ENCODE results near the gene TMPRSS11E.

The TMPRSS11E gene

GRCh38 chr4:68416591-68416990 is 30.7 kb upstream of the TMPRSS11E start:
- Histone ChIP-seq H3K27ac (ENCODE audit: low read depth, low read length) (no peak overlapping the region), H3K27me3 (ENCODE audit: control insufficient read depth in 1 of 2, insufficient read depth in 2 of 2, low read length in 2 of 2) (no peaks in the 10 kb centered on the region), H3K4me1 (ENCODE audit: insufficient read depth, low read length) (no peaks in the 10 kb centered on the region), H3K4me3 (ENCODE audit: low read depth in 1 of 2, low read length in 2 of 2) (no peak overlapping the region), H3K9me3 (ENCODE audit: low read length) (no peaks in the 10 kb centered on the region), H3K36me3 (ENCODE audit: insufficient read depth, low read length) (no peaks in the 10 kb centered on the region), H3K9ac (ENCODE audit: low read length) (no peak overlapping the region)

- Histone ChIP-seq H3K27me3 (ENCODE audit: control insufficient read depth in 1 of 2, insufficient read depth in 2 of 2, low read length in 2 of 2) (no peaks in the 10 kb centered on the region), H3K9ac (ENCODE audit: low read length) (no peak overlapping the region), H3K27ac (ENCODE audit: low read depth, low read length) (no peak overlapping the region), H3K4me3 (ENCODE audit: low read depth in 1 of 2, low read length in 2 of 2) (no peak overlapping the region), H3K4me1 (ENCODE audit: insufficient read depth, low read length) (no peaks in the 10 kb centered on the region), H3K36me3 (ENCODE audit: insufficient read depth, low read length) (no peaks in the 10 kb centered on the region), H3K9me3 (ENCODE audit: low read length) (no peaks in the 10 kb centered on the region)
These were observed 20.7 kb upstream of the TMPRSS11E start for GRCh38 chr4:68426516-68426915.

DNA sequence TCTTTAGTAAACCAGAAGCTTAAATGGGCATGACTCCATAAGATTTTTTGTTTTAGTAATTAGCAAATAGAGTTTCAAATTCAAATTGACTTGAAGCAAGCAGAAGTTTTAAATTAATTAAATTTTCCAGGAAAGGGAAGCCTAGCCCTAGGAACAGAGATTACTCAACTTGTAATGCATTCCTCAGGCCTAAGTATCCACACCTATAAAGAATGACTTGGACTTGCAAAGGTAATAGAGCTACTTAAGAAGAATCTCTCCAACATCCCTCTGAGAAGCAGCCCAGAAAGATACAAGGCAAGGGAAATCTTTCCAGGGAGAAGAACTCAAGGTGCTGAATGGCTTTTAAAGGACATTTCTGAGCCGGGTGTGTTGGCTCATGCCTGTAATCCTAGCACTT is 16.9 kb upstream of the TMPRSS11E start:
- no peaks in the 10 kb centered on the region for H3K27me3 ChIP-seq (ENCODE audit: control insufficient read depth in 1 of 2, insufficient read depth in 2 of 2, low read length in 2 of 2)
- no peak overlapping the region for H3K27ac ChIP-seq (ENCODE audit: low read depth, low read length)
- no peaks in the 10 kb centered on the region for H3K4me1 ChIP-seq (ENCODE audit: insufficient read depth, low read length)
- H3K36me3 ChIP-seq (ENCODE audit: insufficient read depth, low read length): no peaks in the 10 kb centered on the region
- H3K9ac ChIP-seq (ENCODE audit: low read length): no peak overlapping the region
- H3K9me3 ChIP-seq (ENCODE audit: low read length): no peaks in the 10 kb centered on the region
- H3K4me3 ChIP-seq (ENCODE audit: low read depth in 1 of 2, low read length in 2 of 2): no peak overlapping the region

DNA sequence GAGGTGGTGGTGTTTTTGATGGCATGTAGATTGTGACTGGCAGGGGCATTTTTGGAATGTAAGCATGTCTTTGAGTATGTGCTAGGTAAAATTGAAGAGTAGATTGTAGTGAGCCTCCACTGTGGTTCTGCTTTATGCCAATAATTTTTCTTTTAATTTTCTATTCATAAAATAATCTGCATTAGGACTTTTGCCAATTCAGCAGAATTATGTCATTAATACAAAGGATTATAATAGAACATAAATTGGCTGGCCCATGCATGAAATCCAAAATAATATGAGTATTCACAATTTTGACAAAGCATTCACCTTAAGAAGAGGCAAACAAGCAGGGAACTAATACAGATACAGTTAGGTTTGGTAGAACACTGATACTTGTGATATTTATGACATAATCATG is 14.9 kb upstream of the TMPRSS11E start:
- Histone ChIP-seq H3K4me1 (ENCODE audit: insufficient read depth, low read length) (no peaks in the 10 kb centered on the region), H3K27ac (ENCODE audit: low read depth, low read length) (no peak overlapping the region), H3K36me3 (ENCODE audit: insufficient read depth, low read length) (no peaks in the 10 kb centered on the region), H3K9me3 (ENCODE audit: low read length) (no peaks in the 10 kb centered on the region), H3K4me3 (ENCODE audit: low read depth in 1 of 2, low read length in 2 of 2) (no peak overlapping the region), H3K9ac (ENCODE audit: low read length) (no peak overlapping the region), H3K27me3 (ENCODE audit: control insufficient read depth in 1 of 2, insufficient read depth in 2 of 2, low read length in 2 of 2) (no peaks in the 10 kb centered on the region)

GRCh38 chr4:68433582-68433981 is 13.7 kb upstream of the TMPRSS11E start:
- Histone ChIP-seq H3K9ac (ENCODE audit: low read length) (no peak overlapping the region), H3K4me1 (ENCODE audit: insufficient read depth, low read length) (no peaks in the 10 kb centered on the region), H3K36me3 (ENCODE audit: insufficient read depth, low read length) (no peaks in the 10 kb centered on the region), H3K27ac (ENCODE audit: low read depth, low read length) (no peak overlapping the region), H3K4me3 (ENCODE audit: low read depth in 1 of 2, low read length in 2 of 2) (no peak overlapping the region), H3K9me3 (ENCODE audit: low read length) (no peaks in the 10 kb centered on the region), H3K27me3 (ENCODE audit: control insufficient read depth in 1 of 2, insufficient read depth in 2 of 2, low read length in 2 of 2) (no peaks in the 10 kb centered on the region)

- H3K4me1 ChIP-seq (ENCODE audit: insufficient read depth, low read length): no peaks in the 10 kb centered on the region
- H3K4me3 ChIP-seq (ENCODE audit: low read depth in 1 of 2, low read length in 2 of 2): no peak overlapping the region
These were observed 13.0 kb upstream of the TMPRSS11E start for GRCh38 chr4:68434277-68434676.

DNA sequence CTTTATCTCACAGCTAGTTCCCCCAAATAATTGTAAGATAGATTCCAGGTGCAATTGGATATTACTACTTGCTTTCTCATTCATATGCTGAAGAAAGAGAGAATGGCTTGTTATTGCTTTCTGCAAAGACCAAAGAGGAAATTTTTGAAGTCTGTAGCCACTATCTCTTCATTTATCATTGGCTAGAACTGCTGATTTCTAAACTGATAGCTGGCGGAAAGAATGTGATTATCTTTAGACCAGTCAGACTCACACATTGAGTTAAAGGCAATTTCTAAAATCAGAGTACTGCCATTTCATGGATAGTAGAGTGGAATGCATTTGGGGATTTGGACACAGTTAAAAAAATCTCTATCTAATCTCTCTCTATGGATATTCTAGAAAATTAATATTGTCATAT is 12.4 kb upstream of the TMPRSS11E start:
- no peaks in the 10 kb centered on the region for H3K27me3 ChIP-seq (ENCODE audit: control insufficient read depth in 1 of 2, insufficient read depth in 2 of 2, low read length in 2 of 2)
- H3K9me3 ChIP-seq (ENCODE audit: low read length): no peaks in the 10 kb centered on the region
- H3K4me1 ChIP-seq (ENCODE audit: insufficient read depth, low read length): no peaks in the 10 kb centered on the region
- no peak overlapping the region for H3K9ac ChIP-seq (ENCODE audit: low read length)
- no peak overlapping the region for H3K27ac ChIP-seq (ENCODE audit: low read depth, low read length)
- no peaks in the 10 kb centered on the region for H3K36me3 ChIP-seq (ENCODE audit: insufficient read depth, low read length)
- H3K4me3 ChIP-seq (ENCODE audit: low read depth in 1 of 2, low read length in 2 of 2): no peak overlapping the region

More at GRCh38 chr4:68434277-68434676, 13.0 kb upstream of the TMPRSS11E start:
- H3K36me3 ChIP-seq (ENCODE audit: insufficient read depth, low read length): no peaks in the 10 kb centered on the region
- no peaks in the 10 kb centered on the region for H3K9me3 ChIP-seq (ENCODE audit: low read length)
- H3K9ac ChIP-seq (ENCODE audit: low read length): no peak overlapping the region
- no peaks in the 10 kb centered on the region for H3K27me3 ChIP-seq (ENCODE audit: control insufficient read depth in 1 of 2, insufficient read depth in 2 of 2, low read length in 2 of 2)
- no peak overlapping the region for H3K27ac ChIP-seq (ENCODE audit: low read depth, low read length)

DNA sequence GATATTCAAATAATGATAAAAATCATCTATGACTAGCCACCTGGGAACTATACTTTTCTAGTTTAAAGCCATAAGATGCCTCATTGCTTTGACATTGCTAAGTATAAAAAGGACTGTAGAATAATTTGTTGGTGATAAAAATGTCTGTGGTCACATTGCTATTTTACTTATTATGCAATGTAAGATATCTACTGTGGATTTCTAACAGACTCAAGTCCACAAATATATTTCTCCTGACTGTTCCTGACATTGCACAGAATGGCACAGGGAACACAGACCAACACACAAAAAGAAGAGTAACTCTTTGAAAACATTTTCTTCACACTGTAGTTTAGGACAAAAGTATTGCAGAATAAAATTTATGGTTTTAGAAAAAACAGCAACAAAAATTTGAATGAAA is 2.2 kb upstream of the TMPRSS11E start:
- Histone ChIP-seq H3K27ac (ENCODE audit: low read depth, low read length) (no peak overlapping the region), H3K4me3 (ENCODE audit: low read depth in 1 of 2, low read length in 2 of 2) (no peak overlapping the region), H3K4me1 (ENCODE audit: insufficient read depth, low read length) (no peaks in the 10 kb centered on the region)

DNA sequence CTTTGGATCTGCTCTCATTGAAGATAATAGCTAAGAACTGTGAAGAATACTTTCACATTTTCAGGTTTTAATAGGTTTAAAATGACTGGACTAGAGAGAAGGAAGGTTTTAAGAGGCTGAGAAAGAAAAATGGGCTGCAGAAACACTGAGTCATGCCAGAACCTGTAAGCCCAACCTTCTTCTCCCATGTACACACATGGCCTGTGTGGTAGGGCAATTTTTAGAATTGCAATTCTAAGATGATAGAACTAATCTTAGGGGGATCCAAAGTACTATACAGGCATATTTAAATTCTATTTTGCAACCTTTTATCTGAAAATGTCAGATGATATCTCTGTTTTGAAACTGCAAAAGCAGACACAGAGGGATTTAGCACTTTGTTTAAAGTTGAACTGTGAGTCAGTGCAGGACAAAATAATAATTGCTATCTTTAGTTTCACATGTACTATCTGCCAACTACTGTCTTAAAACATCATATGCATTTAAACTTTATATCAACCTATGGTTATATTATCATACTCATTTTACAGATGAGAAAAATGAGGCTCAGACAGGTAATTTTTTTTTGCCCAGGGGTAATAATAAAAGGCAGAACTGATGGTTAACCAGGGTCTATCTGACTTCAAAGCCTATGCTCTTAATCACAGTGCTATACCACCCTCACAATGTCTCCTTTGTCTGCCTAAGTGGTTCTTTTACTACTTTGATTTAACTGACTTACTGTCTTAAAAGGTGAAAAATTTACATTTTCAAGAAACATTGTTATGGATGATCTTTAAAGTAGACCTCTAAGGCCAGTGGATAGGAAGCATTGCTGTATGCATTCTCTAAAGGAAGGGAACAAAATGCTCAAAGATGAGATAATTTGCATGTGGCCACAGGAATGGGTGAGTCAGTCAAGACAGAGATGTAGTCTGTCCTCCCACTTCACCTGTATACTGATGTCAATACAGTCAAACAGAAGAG is 4.3 kb downstream of the TMPRSS11E start:
- Histone ChIP-seq H3K9ac (ENCODE audit: low read length) (no peak overlapping the region), H3K27me3 (ENCODE audit: control insufficient read depth in 1 of 2, insufficient read depth in 2 of 2, low read length in 2 of 2) (no peaks in the 10 kb centered on the region), H3K4me3 (ENCODE audit: low read depth in 1 of 2, low read length in 2 of 2) (no peak overlapping the region), H3K4me1 (ENCODE audit: insufficient read depth, low read length) (no peaks in the 10 kb centered on the region), H3K36me3 (ENCODE audit: insufficient read depth, low read length) (no peaks in the 10 kb centered on the region), H3K9me3 (ENCODE audit: low read length) (no peaks in the 10 kb centered on the region), H3K27ac (ENCODE audit: low read depth, low read length) (no peak overlapping the region)

More for the DNA sequence above, 2.2 kb upstream of the TMPRSS11E start:
- Histone ChIP-seq H3K36me3 (ENCODE audit: insufficient read depth, low read length) (no peaks in the 10 kb centered on the region), H3K9ac (ENCODE audit: low read length) (no peak overlapping the region), H3K9me3 (ENCODE audit: low read length) (no peaks in the 10 kb centered on the region), H3K27me3 (ENCODE audit: control insufficient read depth in 1 of 2, insufficient read depth in 2 of 2, low read length in 2 of 2) (no peaks in the 10 kb centered on the region)

- Histone ChIP-seq H3K27ac (ENCODE audit: low read depth, low read length) (no peak overlapping the region), H3K27me3 (ENCODE audit: control insufficient read depth in 1 of 2, insufficient read depth in 2 of 2, low read length in 2 of 2) (no peaks in the 10 kb centered on the region), H3K9me3 (ENCODE audit: low read length) (no peaks in the 10 kb centered on the region), H3K4me1 (ENCODE audit: insufficient read depth, low read length) (no peaks in the 10 kb centered on the region), H3K9ac (ENCODE audit: low read length) (no peak overlapping the region), H3K36me3 (ENCODE audit: insufficient read depth, low read length) (no peaks in the 10 kb centered on the region), H3K4me3 (ENCODE audit: low read depth in 1 of 2, low read length in 2 of 2) (no peak overlapping the region)
These were observed 12.8 kb downstream of the TMPRSS11E start for GRCh38 chr4:68460085-68460484.

- no peak overlapping the region for H3K27ac ChIP-seq (ENCODE audit: low read depth, low read length)
- no peaks in the 10 kb centered on the region for H3K36me3 ChIP-seq (ENCODE audit: insufficient read depth, low read length)
- H3K9ac ChIP-seq (ENCODE audit: low read length): no peak overlapping the region
- H3K27me3 ChIP-seq (ENCODE audit: control insufficient read depth in 1 of 2, insufficient read depth in 2 of 2, low read length in 2 of 2): no peaks in the 10 kb centered on the region
- no peaks in the 10 kb centered on the region for H3K9me3 ChIP-seq (ENCODE audit: low read length)
- H3K4me3 ChIP-seq (ENCODE audit: low read depth in 1 of 2, low read length in 2 of 2): no peak overlapping the region
- no peaks in the 10 kb centered on the region for H3K4me1 ChIP-seq (ENCODE audit: insufficient read depth, low read length)
These were observed 14.5 kb downstream of the TMPRSS11E start for GRCh38 chr4:68461790-68462189.

GRCh38 chr4:68462691-68463090 is 15.4 kb downstream of the TMPRSS11E start:
- Histone ChIP-seq H3K9me3 (ENCODE audit: low read length) (no peaks in the 10 kb centered on the region), H3K9ac (ENCODE audit: low read length) (no peak overlapping the region), H3K4me3 (ENCODE audit: low read depth in 1 of 2, low read length in 2 of 2) (no peak overlapping the region), H3K4me1 (ENCODE audit: insufficient read depth, low read length) (no peaks in the 10 kb centered on the region), H3K36me3 (ENCODE audit: insufficient read depth, low read length) (no peaks in the 10 kb centered on the region), H3K27me3 (ENCODE audit: control insufficient read depth in 1 of 2, insufficient read depth in 2 of 2, low read length in 2 of 2) (no peaks in the 10 kb centered on the region), H3K27ac (ENCODE audit: low read depth, low read length) (no peak overlapping the region)
